ENCODE data around the gene PLXNA4.

The PLXNA4 gene

DNA sequence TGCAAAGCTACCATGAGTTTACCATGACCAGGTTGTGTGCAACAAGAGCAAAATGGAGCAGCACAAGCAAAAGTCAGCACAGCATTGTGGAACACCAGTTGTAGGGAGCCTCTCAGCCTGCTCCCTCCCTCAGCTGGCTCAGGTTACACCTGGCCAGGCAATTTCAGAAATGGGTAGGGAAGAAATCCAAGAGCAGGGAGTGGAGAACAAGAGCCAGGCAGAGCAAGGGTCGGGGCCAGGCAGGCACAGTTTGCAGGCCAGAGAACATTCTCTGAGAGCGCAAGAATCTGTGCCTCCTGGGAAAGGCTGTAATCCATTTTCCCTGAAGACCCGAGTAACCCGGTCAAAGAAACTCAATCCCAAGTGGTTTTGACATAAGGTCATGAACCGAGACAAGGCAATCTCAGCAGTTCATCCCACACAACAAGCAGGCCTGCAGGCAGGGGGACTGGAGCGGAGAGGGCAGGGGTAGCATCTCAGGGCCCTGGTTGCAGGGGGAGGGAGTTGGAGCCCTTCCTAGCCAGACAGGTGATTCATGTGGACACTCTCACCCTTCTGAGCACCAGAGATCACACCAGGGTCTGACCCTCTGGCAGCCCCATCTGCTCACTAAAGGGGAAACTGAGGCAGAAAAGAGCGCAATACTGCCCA, 258.4 kb downstream of the PLXNA4 start:
- H2BK120ac ChIP-seq (ENCODE audit: low read depth, low read length), result no peak overlapping the region
- H3K4ac ChIP-seq (ENCODE audit: low read depth, low read length), result no peak overlapping the region
- H4K8ac ChIP-seq (ENCODE audit: low read depth, low read length), result no peak overlapping the region
- H3K23ac ChIP-seq (ENCODE audit: low read length), result no peak overlapping the region
- H2BK5ac ChIP-seq (ENCODE audit: low read length), result no peak overlapping the region
- no peak overlapping the region for H3K9ac ChIP-seq (ENCODE audit: low read length)
- H3K4me3 ChIP-seq (ENCODE audit: low read length), result no peak overlapping the region
- H2AK5ac ChIP-seq (ENCODE audit: low read length), result no peak overlapping the region
- no peaks in the 10 kb centered on the region for H3K79me2 ChIP-seq (ENCODE audit: control insufficient read depth, insufficient read depth, low read length)
- no peaks in the 10 kb centered on the region for H3K36me3 ChIP-seq (ENCODE audit: control insufficient read depth, insufficient read depth, low read length)
- no peaks in the 10 kb centered on the region for H3K4me1 ChIP-seq (ENCODE audit: control insufficient read depth, low read depth, low read length)
- no peaks in the 10 kb centered on the region for H3K79me1 ChIP-seq (ENCODE audit: low read length)
- WGBS (ENCODE audit: extremely low coverage, insufficient coverage, low lambda C conversion rate), result no CpG with 5 or more reads among the region's 7 CpGs
- no peak overlapping the region for H4K5ac ChIP-seq (ENCODE audit: low read length)
- no peaks in the 10 kb centered on the region for H3K27me3 ChIP-seq (ENCODE audit: insufficient read depth, low read length, poor library complexity)
- DNase-seq, result no peak
- H3K18ac ChIP-seq (ENCODE audit: low read length), result no peak overlapping the region
- H3K56ac ChIP-seq (ENCODE audit: low read length), result no peak overlapping the region
- no peak overlapping the region for H2BK15ac ChIP-seq (replicated peaks; ENCODE audit: low read depth)
- no peak overlapping the region for H3K4me2 ChIP-seq (ENCODE audit: low read length)
- H3K27ac ChIP-seq (ENCODE audit: low read depth, low read length), result no peak overlapping the region

DNA sequence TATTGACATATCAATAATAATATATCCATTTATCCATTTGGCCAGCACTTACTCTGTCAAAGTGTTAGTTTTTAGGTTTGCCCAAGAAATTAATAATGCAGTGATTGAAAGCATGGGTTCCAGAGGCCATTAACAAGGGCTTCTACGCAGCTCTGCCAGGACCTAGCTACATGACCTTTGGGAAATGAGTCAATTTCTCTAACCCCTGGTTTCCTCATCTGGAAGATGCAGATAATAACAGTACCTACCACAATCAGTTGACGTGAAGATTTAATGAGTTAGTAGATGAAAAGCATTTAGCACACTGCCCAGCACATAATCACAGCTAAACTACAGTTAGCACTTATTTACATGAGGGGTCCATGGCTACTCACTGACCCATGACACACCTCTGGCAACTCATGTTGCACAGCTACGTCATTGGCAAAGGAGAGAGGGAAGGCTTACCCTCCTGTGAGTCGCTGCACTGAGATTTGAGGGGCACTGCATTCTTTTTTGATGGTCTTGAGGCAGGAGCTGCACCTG, 263.7 kb downstream of the PLXNA4 start:
- H3K79me1 ChIP-seq (ENCODE audit: low read length), result no peaks in the 10 kb centered on the region
- no peaks in the 10 kb centered on the region for H3K36me3 ChIP-seq (ENCODE audit: control insufficient read depth, insufficient read depth, low read length)
- WGBS (ENCODE audit: extremely low coverage, insufficient coverage, low lambda C conversion rate), result no CpG with 5 or more reads among the region's 4 CpGs

DNA sequence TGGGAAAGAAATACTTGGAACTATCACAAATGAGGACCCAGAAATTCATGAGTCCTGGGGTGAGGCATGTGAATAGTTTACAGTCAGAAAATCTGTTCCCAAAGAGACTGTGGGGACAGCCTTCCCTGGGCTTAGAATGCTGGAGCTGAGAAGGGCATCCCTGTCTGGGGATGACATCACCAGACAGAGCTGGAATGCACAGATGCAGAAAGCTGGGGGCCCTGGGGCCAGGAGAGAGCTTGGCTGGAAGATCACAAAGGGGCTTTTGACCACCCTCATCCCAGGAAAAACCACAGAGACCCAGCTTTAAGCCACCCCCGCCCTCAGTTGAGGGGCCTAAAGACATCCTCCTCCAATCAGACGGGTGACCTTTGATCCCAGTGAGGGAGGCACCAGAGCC, 264.5 kb downstream of the PLXNA4 start:
- no peak overlapping the region for H3K27ac ChIP-seq (ENCODE audit: low read depth, low read length)
- no peak for DNase-seq
- no peak overlapping the region for H2BK5ac ChIP-seq (ENCODE audit: low read length)
- H2BK15ac ChIP-seq (replicated peaks; ENCODE audit: low read depth), result no peak overlapping the region
- H3K18ac ChIP-seq (ENCODE audit: low read length), result no peak overlapping the region
- H3K36me3 ChIP-seq (ENCODE audit: control insufficient read depth, insufficient read depth, low read length), result no peaks in the 10 kb centered on the region
- H3K4me1 ChIP-seq (ENCODE audit: control insufficient read depth, low read depth, low read length), result no peaks in the 10 kb centered on the region
- no peak overlapping the region for H3K23ac ChIP-seq (ENCODE audit: low read length)
- H3K56ac ChIP-seq (ENCODE audit: low read length), result no peak overlapping the region
- WGBS (ENCODE audit: extremely low coverage, insufficient coverage, low lambda C conversion rate), result no CpG with 5 or more reads among the region's 2 CpGs
- no peaks in the 10 kb centered on the region for H3K79me2 ChIP-seq (ENCODE audit: control insufficient read depth, insufficient read depth, low read length)
- no peak overlapping the region for H3K4me2 ChIP-seq (ENCODE audit: low read length)
- no peak overlapping the region for H3K4me3 ChIP-seq (ENCODE audit: low read length)
- H2AK5ac ChIP-seq (ENCODE audit: low read length), result no peak overlapping the region
- no peak overlapping the region for H3K4ac ChIP-seq (ENCODE audit: low read depth, low read length)
- H3K9ac ChIP-seq (ENCODE audit: low read length), result no peak overlapping the region
- no peak overlapping the region for H4K8ac ChIP-seq (ENCODE audit: low read depth, low read length)
- no peaks in the 10 kb centered on the region for H3K79me1 ChIP-seq (ENCODE audit: low read length)
- H3K27me3 ChIP-seq (ENCODE audit: insufficient read depth, low read length, poor library complexity), result no peaks in the 10 kb centered on the region
- no peak overlapping the region for H4K5ac ChIP-seq (ENCODE audit: low read length)
- H2BK120ac ChIP-seq (ENCODE audit: low read depth, low read length), result no peak overlapping the region

More for the DNA sequence above, 263.7 kb downstream of the PLXNA4 start:
- no peak overlapping the region for H3K18ac ChIP-seq (ENCODE audit: low read length)
- no peaks in the 10 kb centered on the region for H3K4me1 ChIP-seq (ENCODE audit: control insufficient read depth, low read depth, low read length)
- H2BK120ac ChIP-seq (ENCODE audit: low read depth, low read length), result no peak overlapping the region
- no peaks in the 10 kb centered on the region for H3K79me2 ChIP-seq (ENCODE audit: control insufficient read depth, insufficient read depth, low read length)
- H3K9ac ChIP-seq (ENCODE audit: low read length), result no peak overlapping the region
- H3K27ac ChIP-seq (ENCODE audit: low read depth, low read length), result no peak overlapping the region
- H2BK5ac ChIP-seq (ENCODE audit: low read length), result no peak overlapping the region
- DNase-seq, result no peak
- no peak overlapping the region for H2AK5ac ChIP-seq (ENCODE audit: low read length)
- no peak overlapping the region for H3K4ac ChIP-seq (ENCODE audit: low read depth, low read length)
- H3K56ac ChIP-seq (ENCODE audit: low read length), result no peak overlapping the region
- no peak overlapping the region for H3K4me2 ChIP-seq (ENCODE audit: low read length)
- H4K8ac ChIP-seq (ENCODE audit: low read depth, low read length), result no peak overlapping the region
- H2BK15ac ChIP-seq (replicated peaks; ENCODE audit: low read depth), result no peak overlapping the region
- H4K5ac ChIP-seq (ENCODE audit: low read length), result no peak overlapping the region
- H3K4me3 ChIP-seq (ENCODE audit: low read length), result no peak overlapping the region
- H3K27me3 ChIP-seq (ENCODE audit: insufficient read depth, low read length, poor library complexity), result no peaks in the 10 kb centered on the region
- H3K23ac ChIP-seq (ENCODE audit: low read length), result no peak overlapping the region

DNA sequence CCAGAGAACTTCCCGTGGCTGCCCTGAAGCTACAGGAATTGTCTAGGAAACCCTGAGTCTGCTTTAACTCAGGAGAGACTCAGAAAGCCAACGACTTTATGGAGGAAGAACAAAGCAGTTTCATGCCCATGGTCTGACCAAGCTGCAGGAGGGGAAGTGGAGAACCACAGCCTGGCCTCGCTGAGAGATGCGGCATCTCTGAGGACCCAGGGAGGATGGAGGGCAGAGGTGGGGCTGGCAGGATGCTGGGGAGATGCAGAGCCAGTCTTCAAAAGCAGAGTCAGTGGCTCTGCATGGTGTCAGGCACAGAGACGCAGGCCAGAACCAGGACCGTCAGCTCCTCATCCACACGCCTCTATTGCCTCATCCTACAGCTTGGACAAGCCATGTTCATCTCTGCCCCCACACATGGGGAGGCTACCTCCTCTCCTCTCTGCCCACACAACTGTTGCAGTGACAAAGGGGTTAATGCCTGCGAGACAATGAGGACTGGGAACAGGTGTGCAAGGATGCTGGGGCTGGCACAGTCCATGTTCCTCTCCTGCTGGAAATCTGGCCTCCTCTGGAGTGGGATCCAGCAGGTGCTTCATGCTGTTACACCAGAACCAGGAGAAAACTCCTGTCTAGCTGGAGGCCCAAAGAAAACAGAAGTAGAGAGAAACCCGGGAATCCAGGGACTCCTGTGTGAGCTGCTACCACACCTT, 267.0 kb downstream of the PLXNA4 start:
- Histone ChIP-seq H2BK15ac (replicated peaks; ENCODE audit: low read depth) (no peak overlapping the region), H4K5ac (ENCODE audit: low read length) (no peak overlapping the region), H3K4ac (ENCODE audit: low read depth, low read length) (no peak overlapping the region), H2BK5ac (ENCODE audit: low read length) (no peak overlapping the region), H2BK120ac (ENCODE audit: low read depth, low read length) (no peak overlapping the region), H3K18ac (ENCODE audit: low read length) (no peak overlapping the region), H4K8ac (ENCODE audit: low read depth, low read length) (no peak overlapping the region), H3K9ac (ENCODE audit: low read length) (no peak overlapping the region), H3K36me3 (ENCODE audit: control insufficient read depth, insufficient read depth, low read length) (no peaks in the 10 kb centered on the region), H3K4me3 (ENCODE audit: low read length) (no peak overlapping the region), H3K27ac (ENCODE audit: low read depth, low read length) (no peak overlapping the region), H3K4me1 (ENCODE audit: control insufficient read depth, low read depth, low read length) (no peaks in the 10 kb centered on the region), H3K4me2 (ENCODE audit: low read length) (no peak overlapping the region), H2AK5ac (ENCODE audit: low read length) (no peak overlapping the region), H3K79me2 (ENCODE audit: control insufficient read depth, insufficient read depth, low read length) (no peaks in the 10 kb centered on the region), H3K27me3 (ENCODE audit: insufficient read depth, low read length, poor library complexity) (no peaks in the 10 kb centered on the region), H3K23ac (ENCODE audit: low read length) (no peak overlapping the region), H3K56ac (ENCODE audit: low read length) (no peak overlapping the region), H3K79me1 (ENCODE audit: low read length) (no peaks in the 10 kb centered on the region)
- no peak for DNase-seq
- whole genome bisulfite sequencing (ENCODE audit: extremely low coverage, insufficient coverage, low lambda C conversion rate), result no CpG with 5 or more reads among the region's 9 CpGs

DNA sequence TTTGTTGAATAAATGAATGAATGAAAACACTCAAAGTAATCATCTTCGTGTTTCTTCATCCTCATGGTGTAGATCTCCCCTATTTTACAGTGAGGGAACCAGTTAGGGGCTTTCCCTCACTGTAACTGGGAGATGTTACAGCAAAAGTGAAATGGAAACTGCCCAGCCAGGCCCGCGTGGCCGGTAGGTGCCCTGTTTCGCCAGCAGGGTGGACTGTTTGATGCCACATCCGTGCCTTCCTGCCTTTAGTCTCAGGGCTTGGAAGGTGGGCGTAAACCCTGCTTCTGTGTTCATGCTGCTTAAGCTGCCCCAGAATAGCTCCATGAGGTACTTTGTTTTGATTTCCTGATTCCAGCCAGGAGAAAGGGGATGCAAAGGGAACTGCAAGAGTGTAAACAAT, 268.8 kb downstream of the PLXNA4 start:
- no CpG with 5 or more reads among the region's 7 CpGs for WGBS (ENCODE audit: extremely low coverage, insufficient coverage, low lambda C conversion rate)
- Histone ChIP-seq H3K36me3 (ENCODE audit: control insufficient read depth, insufficient read depth, low read length) (no peaks in the 10 kb centered on the region), H2AK5ac (ENCODE audit: low read length) (no peak overlapping the region), H3K18ac (ENCODE audit: low read length) (no peak overlapping the region), H3K4ac (ENCODE audit: low read depth, low read length) (no peak overlapping the region), H4K5ac (ENCODE audit: low read length) (no peak overlapping the region), H4K8ac (ENCODE audit: low read depth, low read length) (no peak overlapping the region), H3K27me3 (ENCODE audit: insufficient read depth, low read length, poor library complexity) (no peaks in the 10 kb centered on the region), H3K79me1 (ENCODE audit: low read length) (no peaks in the 10 kb centered on the region), H3K56ac (ENCODE audit: low read length) (no peak overlapping the region), H3K4me2 (ENCODE audit: low read length) (no peak overlapping the region), H3K9ac (ENCODE audit: low read length) (no peak overlapping the region), H2BK120ac (ENCODE audit: low read depth, low read length) (no peak overlapping the region), H3K27ac (ENCODE audit: low read depth, low read length) (no peak overlapping the region), H3K79me2 (ENCODE audit: control insufficient read depth, insufficient read depth, low read length) (no peaks in the 10 kb centered on the region), H2BK5ac (ENCODE audit: low read length) (no peak overlapping the region), H3K4me3 (ENCODE audit: low read length) (no peak overlapping the region), H3K23ac (ENCODE audit: low read length) (no peak overlapping the region), H3K4me1 (ENCODE audit: control insufficient read depth, low read depth, low read length) (no peaks in the 10 kb centered on the region), H2BK15ac (replicated peaks; ENCODE audit: low read depth) (no peak overlapping the region)
- no peak for DNase-seq
